ENCODE results near the gene HTT. TPM values are rescaled to one million over a fixed set of nuclear protein-coding genes. Genes with fewer than 3 reads are reported as not detected.

The HTT gene
- total RNA-seq, 2 donors from 2014 or later = 18.1 to 30.5 TPM

DNA sequence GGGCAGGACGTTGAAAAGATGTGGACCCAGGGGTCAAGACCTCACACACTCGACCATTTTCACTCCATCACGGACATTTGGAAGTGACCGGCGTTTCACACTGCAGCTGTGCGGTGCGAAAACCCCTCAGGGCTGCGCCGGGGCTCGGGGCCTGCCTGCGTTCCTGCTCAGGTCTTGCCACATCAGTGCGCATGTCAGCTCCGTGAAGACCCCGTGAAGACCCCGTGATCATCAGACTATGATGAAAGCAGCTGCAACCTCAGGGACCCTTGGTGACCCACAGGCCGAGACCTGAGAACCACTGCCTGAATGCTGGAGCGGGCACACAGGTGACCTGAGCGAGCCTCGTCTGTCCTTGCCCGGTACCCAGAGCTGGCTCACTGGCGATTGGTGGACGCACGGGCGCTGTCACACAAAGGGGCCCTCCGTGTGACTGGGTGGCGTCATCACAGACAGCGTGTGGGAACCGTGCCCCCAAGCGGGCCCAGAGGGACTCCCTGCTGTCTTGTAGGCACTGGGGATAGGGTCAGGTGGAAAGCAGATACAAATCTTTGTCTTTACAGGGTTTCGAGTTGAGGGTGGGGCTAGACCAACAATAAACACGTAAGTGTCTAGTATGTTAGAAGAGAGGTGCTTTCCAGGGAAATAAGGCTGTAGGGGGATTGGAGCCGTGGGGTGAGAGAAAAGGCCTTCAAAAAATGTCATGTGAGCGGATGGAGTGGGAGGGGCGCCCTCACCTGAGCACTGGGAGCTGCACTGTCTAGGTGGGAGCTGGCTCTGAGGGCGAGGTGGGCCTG, 187.1 kb downstream of the HTT start:
- no peak for DNase-seq (ENCODE audit: low spot score)
- H3K4me3 ChIP-seq = no peak overlapping the region
- H3K27ac ChIP-seq = no peak overlapping the region
- TF ChIP-seq CTCF (IDR thresholded peaks at IDR 0.05) = no peak
- no peaks in the 10 kb centered on the region for H3K27me3 ChIP-seq
- no peaks in the 10 kb centered on the region for H3K36me3 ChIP-seq
- no peaks in the 10 kb centered on the region for H3K4me1 ChIP-seq
- H3K9me3 ChIP-seq = no peaks in the 10 kb centered on the region

DNA sequence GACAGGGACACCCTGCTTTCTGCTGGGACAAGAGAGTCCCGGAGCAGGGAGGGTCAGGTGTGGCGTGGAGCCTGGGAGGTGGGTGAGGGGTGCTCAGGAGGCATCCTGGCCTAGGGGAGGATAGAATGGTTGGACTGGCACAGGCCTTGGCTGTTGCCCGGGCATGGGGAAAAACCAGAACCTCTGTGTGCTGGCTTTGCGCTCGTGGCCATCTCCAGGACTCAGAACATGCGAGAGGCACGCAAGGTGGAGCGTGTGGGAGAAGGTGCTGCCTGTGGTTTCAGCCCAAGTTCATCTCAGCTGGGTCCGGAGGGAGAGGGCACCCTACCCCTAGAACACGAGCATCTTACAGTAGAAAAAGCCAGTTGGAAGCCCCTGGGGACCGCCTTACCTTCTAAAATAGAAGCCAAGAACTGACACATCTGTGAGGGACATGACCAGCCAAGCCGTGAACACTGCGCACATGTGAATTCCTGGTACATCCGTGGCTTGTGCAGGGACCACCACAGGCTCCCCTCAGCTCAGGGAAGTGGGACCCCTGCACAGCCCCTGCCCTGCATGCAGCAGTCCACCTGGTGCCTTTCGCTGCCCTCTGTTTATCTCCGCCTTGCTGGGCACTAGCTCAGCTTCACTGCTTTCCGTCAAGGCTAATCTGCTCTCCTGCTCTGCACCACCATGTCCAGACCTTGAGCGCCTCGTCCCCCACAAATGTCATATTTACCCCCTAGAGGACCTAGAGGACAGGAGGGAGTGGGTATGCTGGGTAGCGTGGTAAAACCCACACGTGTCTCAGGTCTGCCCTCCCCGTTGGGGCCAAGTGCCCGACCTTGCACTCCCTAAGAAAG, 187.9 kb downstream of the HTT start:
- DNase-seq (ENCODE audit: low spot score) = no peak
- no peak for TF ChIP-seq CTCF (IDR thresholded peaks at IDR 0.05)

DNA sequence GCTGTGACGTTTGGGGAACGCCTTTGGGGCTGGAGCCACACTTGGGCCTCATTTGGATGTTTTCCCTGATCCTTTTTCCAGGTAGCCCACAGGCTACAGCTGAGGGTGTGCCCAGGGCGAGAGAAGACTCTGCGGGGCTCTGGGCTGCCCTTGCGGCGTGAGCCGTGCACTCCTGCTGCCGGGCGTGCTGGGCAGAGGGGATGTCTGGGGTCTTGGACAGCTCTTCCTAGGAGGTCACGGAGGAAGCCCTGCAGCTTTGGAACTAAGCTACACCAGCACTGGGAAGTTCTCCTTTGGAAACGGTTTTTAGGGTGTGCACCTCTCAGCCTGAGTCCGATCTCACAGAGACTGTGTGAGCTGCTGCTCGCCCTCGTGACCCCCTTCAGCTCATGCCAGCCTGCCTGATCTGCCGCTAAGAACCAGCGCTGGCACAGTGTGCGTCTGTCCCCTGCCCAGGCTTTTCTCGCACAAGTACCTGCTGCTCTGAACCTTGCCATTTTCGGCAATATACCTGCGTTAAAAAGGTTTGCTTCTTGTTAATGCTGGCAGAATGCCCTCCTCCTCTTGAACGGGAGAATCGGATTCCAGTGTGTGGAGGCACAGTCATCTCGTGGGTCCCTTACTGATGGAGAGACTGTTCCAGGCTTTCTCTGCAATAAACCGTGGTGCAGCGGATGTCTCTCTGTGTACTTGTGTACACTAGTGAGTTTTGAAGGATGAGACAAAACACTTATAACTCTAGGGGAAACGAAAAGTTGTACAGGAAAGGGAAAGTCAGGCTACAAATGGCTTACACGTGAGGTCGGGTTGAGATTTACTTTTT, 188.8 kb downstream of the HTT start:
- no peak overlapping the region for H3K4me3 ChIP-seq
- H3K4me1 ChIP-seq = no peaks in the 10 kb centered on the region
- no peaks in the 10 kb centered on the region for H3K9me3 ChIP-seq
- no peaks in the 10 kb centered on the region for H3K36me3 ChIP-seq
- H3K27ac ChIP-seq = no peak overlapping the region
- no peak for TF ChIP-seq CTCF (IDR thresholded peaks at IDR 0.05)
- DNase-seq (ENCODE audit: low spot score) = no peak
- H3K27me3 ChIP-seq = no peaks in the 10 kb centered on the region

More for the DNA sequence above, 187.9 kb downstream of the HTT start:
- Histone ChIP-seq H3K4me3 (no peak overlapping the region), H3K4me1 (no peaks in the 10 kb centered on the region), H3K36me3 (no peaks in the 10 kb centered on the region), H3K9me3 (no peaks in the 10 kb centered on the region), H3K27ac (no peak overlapping the region), H3K27me3 (no peaks in the 10 kb centered on the region)

DNA sequence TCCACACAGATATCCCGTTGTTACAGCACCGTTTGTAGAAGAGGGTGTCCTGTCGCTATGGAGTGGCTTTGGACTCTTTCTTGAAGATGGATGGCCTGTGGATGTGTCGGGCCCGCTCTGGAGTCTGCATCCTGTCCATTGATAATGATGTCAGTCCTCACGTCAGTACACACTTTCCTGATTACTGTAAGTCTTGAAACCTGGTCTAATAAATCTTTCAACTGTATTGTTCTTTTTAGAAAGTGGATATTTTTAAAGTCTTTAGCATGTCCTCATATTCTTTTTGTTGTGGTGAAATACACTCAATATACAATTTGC, 189.4 kb downstream of the HTT start:
- Histone ChIP-seq H3K27ac (no peak overlapping the region), H3K9me3 (no peaks in the 10 kb centered on the region), H3K4me3 (no peak overlapping the region), H3K36me3 (no peaks in the 10 kb centered on the region), H3K27me3 (no peaks in the 10 kb centered on the region), H3K4me1 (no peaks in the 10 kb centered on the region)
- no peak for TF ChIP-seq CTCF (IDR thresholded peaks at IDR 0.05)
- no peak for DNase-seq (ENCODE audit: low spot score)

DNA sequence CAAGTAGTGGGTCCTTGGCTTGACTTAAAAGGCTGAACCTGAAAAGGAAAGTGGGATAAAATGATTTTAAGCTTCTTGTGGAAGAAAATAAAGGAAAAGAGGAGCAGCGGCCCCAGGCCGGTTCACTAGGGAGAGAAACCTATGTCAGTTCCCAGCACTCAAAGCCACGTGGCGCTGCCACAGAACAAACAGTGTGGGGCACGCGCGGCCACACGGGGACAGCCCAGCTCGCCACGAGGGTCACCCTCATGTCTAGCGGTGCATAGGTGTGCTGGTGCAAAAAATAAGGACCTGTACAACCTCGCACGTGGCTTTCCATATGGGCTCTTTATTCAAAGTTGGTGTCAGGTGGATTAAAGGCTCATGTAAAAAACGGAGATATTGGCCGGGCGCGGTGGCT, 191.6 kb downstream of the HTT start:
- H3K27ac ChIP-seq = no peak overlapping the region
- H3K27me3 ChIP-seq = no peaks in the 10 kb centered on the region
- no peak for DNase-seq (ENCODE audit: low spot score)
- H3K36me3 ChIP-seq = no peaks in the 10 kb centered on the region
- no peak for TF ChIP-seq CTCF (IDR thresholded peaks at IDR 0.05)
- H3K4me1 ChIP-seq = no peaks in the 10 kb centered on the region
- no peaks in the 10 kb centered on the region for H3K9me3 ChIP-seq
- no peak overlapping the region for H3K4me3 ChIP-seq
